ENCODE measurements around the gene ZBTB43.
A peak's percentile ranks its signal among the peaks of the same experiment; 100 is the strongest.

Gene ZBTB43

GRCh38 chr9:126860077-126860756 lies 55.4 kb downstream of the ZBTB43 start, which contains the start of gene ZBTB34:
ZBTB34 (plus strand) TSS chr9:126860639; CDS start chr9:126879400, 18,761 bp downstream.
- DNase-seq: peak; percentile 81

- DNase-seq: peak; percentile 16
Measured at GRCh38 chr9:126860757-126861466, 56.1 kb downstream of the ZBTB43 start.

- no peak for DNase-seq
Measured at GRCh38 chr9:126861707-126862103, 56.9 kb downstream of the ZBTB43 start.

- no peak for DNase-seq
Measured at GRCh38 chr9:126862104-126862761, 57.4 kb downstream of the ZBTB43 start.

GRCh38 chr9:126864771-126865170 lies 59.9 kb downstream of the ZBTB43 start:
- DNase-seq: no peak

GRCh38 chr9:126869368-126869767 lies 64.5 kb downstream of the ZBTB43 start:
- no peak for DNase-seq

- DNase-seq: peak; percentile 15
Measured at GRCh38 chr9:126872516-126872915, 67.7 kb downstream of the ZBTB43 start.

- no peak for DNase-seq
Measured at GRCh38 chr9:126874546-126875314, 69.9 kb downstream of the ZBTB43 start.

- DNase-seq: no peak
Measured at GRCh38 chr9:126875756-126876510, 71.1 kb downstream of the ZBTB43 start.

- no peak for DNase-seq
Measured at GRCh38 chr9:126876531-126876930, 71.7 kb downstream of the ZBTB43 start.

- DNase-seq: no peak
Measured at GRCh38 chr9:126877418-126877817, 72.6 kb downstream of the ZBTB43 start.

GRCh38 chr9:126879288-126879687 lies 74.4 kb downstream of the ZBTB43 start:
- DNase-seq: no peak

- DNase-seq: no peak
Measured at GRCh38 chr9:126880226-126880946, 75.5 kb downstream of the ZBTB43 start.

- DNase-seq: no peak
Measured at GRCh38 chr9:126880947-126881332, 76.1 kb downstream of the ZBTB43 start.

GRCh38 chr9:126882746-126883145 lies 77.9 kb downstream of the ZBTB43 start:
- DNase-seq: no peak

GRCh38 chr9:126883636-126884035 lies 78.8 kb downstream of the ZBTB43 start:
- no peak for DNase-seq

GRCh38 chr9:126885131-126885641 lies 80.3 kb downstream of the ZBTB43 start:
- DNase-seq: no peak

- no peak for DNase-seq
Measured at GRCh38 chr9:126886034-126886822, 81.4 kb downstream of the ZBTB43 start.

- no peak for DNase-seq
Measured at GRCh38 chr9:126886897-126887296, 82.1 kb downstream of the ZBTB43 start.
